Upper lobe of right lung (tissue), 1 donor: ENCODE measurements around the gene SRSF6. TPM values are rescaled to one million over a fixed set of nuclear protein-coding genes. Genes with fewer than 3 reads are reported as not detected.

Experiments used
- ATAC-seq: fragments of 200-7000 bp; cut with Tn5 transposase; one replicate; pipeline ENCODE4 v1.9.1; 2020; ENCODE audit warnings: mild to moderate bottlenecking, moderate library complexity
- DNase-seq: peaks from one replicate; pipeline ENCODE4 v3.0.0-alpha.2; 2020
- H3K27ac ChIP-seq: fragments of 200-600 bp; one replicate; pipeline ENCODE4 v1.8.0; 2022
- H3K27me3 ChIP-seq: fragments of 200-600 bp; one replicate; pipeline ENCODE4 v1.8.0; 2022; ENCODE audit warnings: mild to moderate bottlenecking
- H3K36me3 ChIP-seq: fragments of 200-600 bp; one replicate; pipeline ENCODE4 v1.8.0; 2022
- H3K4me1 ChIP-seq: fragments of 200-600 bp; one replicate; pipeline ENCODE4 v1.8.0; 2022
- H3K4me3 ChIP-seq: fragments of 200-600 bp; one replicate; pipeline ENCODE4 v1.8.0; 2022; ENCODE audit warnings: mild to moderate bottlenecking
- H3K9me3 ChIP-seq: fragments of 200-600 bp; one replicate; pipeline ENCODE4 v1.8.0; 2022
- intact Hi-C: fragments of 100-400 bp; cut with DNase I; formaldehyde crosslinking; loops from one replicate; pipeline ENCODE4 v1.11.0; 2022
- total RNA-seq: library from RNA; stranded (reverse); fragmentation: NEBNext Ultra II Directional; extraction: Animal tissue kit (Norgen Biotek cat#: 25700); gene quantifications from one replicate; pipeline ENCODE4 v1.2.1, GENCODE V29; 2021
- TF ChIP-seq, protein P1 (sequence below): fragments of 200-600 bp; IDR thresholded peaks from one replicate; pipeline ENCODE4 v1.8.0; 2022; ENCODE audit warnings: antibody characterized with exemption
- donor health status: DM: no; HTN: yes; CAD: no; lungs with severe emphysema.

The SRSF6 gene
- total RNA-seq, 1 donor from 2014 or later: 145 TPM

DNA sequence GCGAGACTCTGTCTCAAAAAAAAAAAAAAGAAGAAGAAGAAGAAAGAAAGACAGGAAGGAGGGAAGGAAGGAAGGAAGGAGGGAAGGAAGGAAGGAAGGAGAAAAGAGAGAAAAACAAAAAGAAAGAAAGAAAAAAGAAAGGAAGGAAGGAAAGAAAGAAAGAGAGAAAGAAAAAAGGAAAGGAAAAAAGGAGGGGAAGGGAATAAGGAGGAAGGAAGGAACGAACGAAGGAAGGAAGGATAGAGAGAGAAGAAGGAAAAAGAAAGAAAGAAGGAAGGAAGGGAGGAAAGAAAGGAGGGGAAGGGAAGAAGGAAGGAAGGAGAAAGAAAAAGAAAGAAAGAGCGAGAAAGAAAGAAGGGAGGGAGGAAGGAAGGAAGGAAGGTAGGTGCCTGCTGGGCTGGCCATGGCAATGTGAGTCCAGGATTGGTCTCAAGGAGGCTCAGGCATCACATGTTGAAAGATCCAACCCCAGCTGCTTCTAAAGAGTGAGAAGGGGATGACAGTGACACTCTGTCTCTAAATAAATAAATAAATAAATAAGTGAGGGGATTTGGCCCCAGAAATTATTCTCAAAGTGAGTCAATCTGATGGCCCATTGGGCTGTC lies 24.3 kb upstream of the SRSF6 start:
- intact Hi-C loops: no loop called here
- Histone ChIP-seq H3K4me1 (no peaks in the 10 kb centered on the region), H3K4me3 (no peak overlapping the region), H3K27me3 (no peaks in the 10 kb centered on the region), H3K36me3 (no peaks in the 10 kb centered on the region), H3K9me3 (no peaks in the 10 kb centered on the region), H3K27ac (no peak overlapping the region)
- ATAC-seq (no peak), DNase-seq (no peak)
- TF ChIP-seq, protein P1, sequence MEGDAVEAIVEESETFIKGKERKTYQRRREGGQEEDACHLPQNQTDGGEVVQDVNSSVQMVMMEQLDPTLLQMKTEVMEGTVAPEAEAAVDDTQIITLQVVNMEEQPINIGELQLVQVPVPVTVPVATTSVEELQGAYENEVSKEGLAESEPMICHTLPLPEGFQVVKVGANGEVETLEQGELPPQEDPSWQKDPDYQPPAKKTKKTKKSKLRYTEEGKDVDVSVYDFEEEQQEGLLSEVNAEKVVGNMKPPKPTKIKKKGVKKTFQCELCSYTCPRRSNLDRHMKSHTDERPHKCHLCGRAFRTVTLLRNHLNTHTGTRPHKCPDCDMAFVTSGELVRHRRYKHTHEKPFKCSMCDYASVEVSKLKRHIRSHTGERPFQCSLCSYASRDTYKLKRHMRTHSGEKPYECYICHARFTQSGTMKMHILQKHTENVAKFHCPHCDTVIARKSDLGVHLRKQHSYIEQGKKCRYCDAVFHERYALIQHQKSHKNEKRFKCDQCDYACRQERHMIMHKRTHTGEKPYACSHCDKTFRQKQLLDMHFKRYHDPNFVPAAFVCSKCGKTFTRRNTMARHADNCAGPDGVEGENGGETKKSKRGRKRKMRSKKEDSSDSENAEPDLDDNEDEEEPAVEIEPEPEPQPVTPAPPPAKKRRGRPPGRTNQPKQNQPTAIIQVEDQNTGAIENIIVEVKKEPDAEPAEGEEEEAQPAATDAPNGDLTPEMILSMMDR: no peak

- Histone ChIP-seq H3K4me3 (no peak overlapping the region), H3K27me3 (no peaks in the 10 kb centered on the region), H3K27ac (no peak overlapping the region), H3K36me3 (no peaks in the 10 kb centered on the region), H3K9me3 (no peaks in the 10 kb centered on the region), H3K4me1 (no peaks in the 10 kb centered on the region)
- ATAC-seq (no peak), DNase-seq (no peak)
- TF ChIP-seq, protein P1: no peak
- intact Hi-C loops: no loop called here
Measured at GRCh38 chr20:43434565-43434964, 23.1 kb upstream of the SRSF6 start.

GRCh38 chr20:43438578-43439316 lies 18.9 kb upstream of the SRSF6 start:
- Histone ChIP-seq H3K27me3 (peaks cover 11% of the 10 kb centered on the region), H3K9me3 (no peaks in the 10 kb centered on the region), H3K4me3 (no peak overlapping the region), H3K27ac (no peak overlapping the region), H3K4me1 (no peaks in the 10 kb centered on the region), H3K36me3 (no peaks in the 10 kb centered on the region)
- ATAC-seq: no peak
- intact Hi-C loops: no loop called here
- DNase-seq: no peak
- TF ChIP-seq, protein P1: no peak

- TF ChIP-seq, protein P1: no peak
- intact Hi-C loops: no loop called here
- Histone ChIP-seq H3K4me1 (no peaks in the 10 kb centered on the region), H3K27me3 (peaks cover 14% of the 10 kb centered on the region), H3K27ac (no peak overlapping the region), H3K9me3 (no peaks in the 10 kb centered on the region), H3K36me3 (no peaks in the 10 kb centered on the region), H3K4me3 (no peak overlapping the region)
- DNase-seq (no peak), ATAC-seq (no peak)
Measured at GRCh38 chr20:43440531-43440930, 17.2 kb upstream of the SRSF6 start.

- DNase-seq: no peak
Measured at GRCh38 chr20:43442282-43442880, 15.3 kb upstream of the SRSF6 start.

More at GRCh38 chr20:43442282-43442880, 15.3 kb upstream of the SRSF6 start:
- H3K27ac ChIP-seq: no peak overlapping the region
- H3K9me3 ChIP-seq: no peaks in the 10 kb centered on the region
- no peaks in the 10 kb centered on the region for H3K4me1 ChIP-seq
- TF ChIP-seq, protein P1: no peak
- H3K36me3 ChIP-seq: no peaks in the 10 kb centered on the region
- no peak for ATAC-seq
- no peak overlapping the region for H3K4me3 ChIP-seq
- intact Hi-C loops: no loop called here
- peaks cover 16% of the 10 kb centered on the region for H3K27me3 ChIP-seq
